T-helper 17 cell (primary cell): ENCODE data around the gene KCNQ1OT1. TPM values are rescaled to one million over a fixed set of nuclear protein-coding genes. Genes with fewer than 3 reads are reported as not detected.
A peak's percentile ranks its signal among the peaks of the same experiment; 100 is the strongest.

Experiments
- ATAC-seq: fragments of 150-1000 bp; cut with Tn5 transposase; 2 replicates; pipeline ENCODE4 v1.10.0; 2021; ENCODE audit warnings: mild to moderate bottlenecking, moderate library complexity
- DNase-seq, 3 donors: peaks; one replicate each; pipeline versions ENCODE4 v3.0.0 to v3.0.0-alpha.2; 2020 to 2021
- H3K9me3 ChIP-seq: one replicate; pipeline ENCODE4 v1.7.0; 2013; ENCODE audit warnings: low read length, mild to moderate bottlenecking; ENCODE audit not compliant: control insufficient read depth, poor library complexity, severe bottlenecking
- H3K27ac Mint-ChIP-seq: one replicate; pipeline ENCODE4 v1.8.0; 2022; ENCODE audit warnings: mild to moderate bottlenecking, moderate library complexity, mixed read lengths
- H3K27me3 Mint-ChIP-seq: one replicate; pipeline ENCODE4 v1.8.0; 2022; ENCODE audit warnings: mixed read lengths
- H3K36me3 Mint-ChIP-seq: one replicate; pipeline ENCODE4 v1.8.0; 2022; ENCODE audit warnings: low read depth, mixed read lengths
- H3K4me1 Mint-ChIP-seq: one replicate; pipeline ENCODE4 v1.8.0; 2022; ENCODE audit warnings: mild to moderate bottlenecking, mixed read lengths
- H3K4me3 Mint-ChIP-seq: one replicate; pipeline ENCODE4 v1.8.0; 2022; ENCODE audit warnings: mild to moderate bottlenecking, moderate library complexity, mixed read lengths
- total RNA-seq, 4 donors: library from RNA in 2 of 4; stranded (reverse) in 2 of 4; gene quantifications; one replicate each; pipeline ENCODE4 v1.2.3 and lab custom pipeline; 2022 to 2026

Gene KCNQ1OT1
- total RNA-seq (under 1 TPM; 0.20 to 0.23 TPM), total RNA-seq (lab: John Stamatoyannopoulos, UW) (24.1 to 52.4 reads per million in 2 donors)

DNA sequence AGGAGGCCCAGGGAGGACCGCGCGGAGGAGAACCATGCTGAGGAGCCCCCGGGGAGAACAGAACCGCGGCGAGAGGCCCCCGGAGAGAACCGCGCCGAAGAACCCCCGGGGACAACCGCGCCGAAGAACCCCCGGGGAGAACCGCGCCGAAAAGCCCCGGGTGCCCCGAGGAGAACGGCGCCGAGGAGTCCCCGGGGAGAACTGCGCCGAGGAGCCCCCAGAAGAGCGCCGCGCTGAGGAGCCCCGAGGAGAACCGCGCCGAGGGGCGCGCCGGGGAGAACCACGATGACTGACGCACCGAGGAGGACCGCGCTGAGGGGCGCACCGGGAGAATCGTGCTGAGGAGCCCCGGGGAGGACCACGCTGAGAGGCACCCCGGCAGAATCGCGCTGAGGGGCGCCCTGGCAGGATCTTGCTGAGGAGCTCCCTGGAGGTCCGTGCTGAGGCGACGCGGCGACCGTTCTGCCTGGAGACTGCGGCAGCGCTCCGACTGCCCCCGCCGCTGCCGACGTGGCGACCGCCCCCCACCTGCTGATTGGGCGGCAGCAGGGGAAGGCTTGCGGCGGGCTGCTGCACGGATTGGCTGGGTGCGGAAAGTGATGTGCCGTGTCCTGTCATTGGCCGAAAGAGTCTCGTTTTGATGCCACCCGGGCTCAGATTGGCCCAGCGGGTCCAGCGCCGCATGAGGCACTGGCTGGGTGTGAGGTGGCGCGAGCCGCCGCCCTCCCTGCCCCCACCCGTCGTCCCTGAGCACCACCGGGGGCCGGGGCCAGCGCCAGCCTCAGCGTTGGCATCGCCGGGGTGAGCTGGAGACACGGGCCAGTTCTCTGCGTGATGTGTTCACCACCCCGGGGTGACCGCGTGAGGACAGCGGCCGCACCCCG, at the start of gene KCNQ1OT1:
Gene KCNQ1OT1, minus strand, starts transcription at position 464 of the 884 bp plus-strand sequence.
- DNase-seq (peak; percentile 74 to 82 (median 75)), ATAC-seq (peak; percentile 97)
- H3K4me1 Mint-ChIP-seq, result peaks cover 10% of the 10 kb centered on the region

DNA sequence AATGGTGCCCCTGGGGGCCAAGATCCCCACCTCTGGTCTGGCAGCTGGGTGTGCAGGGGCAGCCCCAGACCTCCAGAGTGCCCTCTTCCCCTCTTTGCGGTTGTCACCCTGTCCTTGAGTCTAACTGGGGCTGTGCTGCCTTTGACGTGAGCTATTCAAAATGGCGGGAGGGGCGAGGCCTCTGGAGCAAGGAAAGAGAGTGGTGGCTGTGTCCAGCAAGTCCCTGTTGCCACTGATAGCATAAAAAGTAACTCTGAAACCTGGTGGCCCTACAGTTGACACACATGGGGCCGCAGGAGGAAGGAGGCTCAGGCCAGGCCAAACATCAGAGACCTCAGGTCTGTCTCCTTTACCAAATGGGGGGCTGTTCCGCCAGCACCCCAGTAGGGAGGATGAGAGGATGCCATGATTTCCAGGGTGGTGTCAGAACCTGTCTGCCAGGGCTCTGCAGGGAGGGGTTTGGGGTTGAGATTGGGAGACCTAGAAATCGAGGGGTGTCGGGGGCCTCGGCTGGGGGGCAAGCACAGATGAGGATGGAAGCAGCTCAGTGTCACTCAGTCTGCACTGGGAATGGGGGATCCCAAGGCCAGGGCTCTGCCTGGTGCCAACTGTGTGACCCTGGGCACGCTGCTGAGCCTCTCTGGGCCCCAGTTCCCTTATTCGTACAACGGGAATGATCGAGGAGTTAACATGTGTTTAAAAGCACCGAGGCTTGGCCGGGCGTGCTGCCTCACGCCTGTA, 49.2 kb upstream of the KCNQ1OT1 start:
- peak overlapping the region; percentile 54 for H3K27ac Mint-ChIP-seq
- ATAC-seq, result no peak
- no peak overlapping the region for H3K4me3 Mint-ChIP-seq
- DNase-seq, result no peak
- H3K27me3 Mint-ChIP-seq, result no peaks in the 10 kb centered on the region
- no peaks in the 10 kb centered on the region for H3K9me3 ChIP-seq
- H3K36me3 Mint-ChIP-seq, result no peaks in the 10 kb centered on the region
- peaks cover 9% of the 10 kb centered on the region for H3K4me1 Mint-ChIP-seq

More for the DNA sequence above, at the start of gene KCNQ1OT1:
- H3K27ac Mint-ChIP-seq, result no peak within 1 kb of the TSS
- H3K36me3 Mint-ChIP-seq, result peaks cover under 1% of the 10 kb centered on the region
- no peaks in the 10 kb centered on the region for H3K9me3 ChIP-seq
- H3K27me3 Mint-ChIP-seq, result peaks cover 7% of the 10 kb centered on the region
- peak within 1 kb of the TSS; percentile 84 for H3K4me3 Mint-ChIP-seq

DNA sequence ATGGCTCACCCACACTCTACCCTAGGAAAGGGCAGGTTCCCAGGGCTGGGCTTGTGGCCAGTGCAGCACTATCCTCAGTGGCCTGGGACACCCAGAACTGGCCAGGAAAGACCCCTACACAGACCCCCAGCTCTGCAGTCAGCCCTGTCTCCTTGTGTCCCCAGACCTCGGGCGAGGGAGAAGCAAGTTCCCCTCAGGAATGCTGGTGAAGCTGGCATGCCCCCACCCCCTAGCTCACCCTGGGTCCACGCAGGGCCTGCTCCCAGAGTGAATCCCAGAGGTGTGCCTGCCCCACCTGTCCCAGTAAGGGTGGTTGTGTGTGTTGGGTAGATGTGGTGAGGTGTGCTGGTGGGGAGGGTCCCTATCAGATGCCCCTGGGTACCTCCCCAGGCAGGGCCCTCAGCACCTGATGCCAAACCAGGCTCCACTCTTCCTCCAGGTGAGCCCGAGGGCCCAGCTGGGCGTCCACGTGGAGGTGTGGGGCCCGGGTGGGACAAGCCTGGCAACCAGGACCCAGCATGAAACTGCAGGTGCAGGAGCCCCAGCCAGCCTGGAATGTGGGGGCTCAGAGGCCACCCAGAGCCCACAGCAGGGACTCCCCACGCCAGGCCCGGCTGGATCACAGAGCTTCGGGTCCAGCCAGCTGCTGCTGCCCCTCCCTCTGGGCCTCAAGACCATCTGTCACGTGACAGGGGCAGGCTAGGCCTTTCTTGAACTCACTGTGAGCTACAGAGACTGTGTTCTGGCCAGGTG, 48.4 kb upstream of the KCNQ1OT1 start:
- Mint-ChIP-seq H3K27ac (peak overlapping the region; percentile 54), H3K36me3 (no peaks in the 10 kb centered on the region), H3K27me3 (no peaks in the 10 kb centered on the region), H3K4me3 (no peak overlapping the region), H3K4me1 (peaks cover 9% of the 10 kb centered on the region)
- no peaks in the 10 kb centered on the region for H3K9me3 ChIP-seq
- peak in 1 of 3 donors; percentile 8 for DNase-seq
- no peak for ATAC-seq

DNA sequence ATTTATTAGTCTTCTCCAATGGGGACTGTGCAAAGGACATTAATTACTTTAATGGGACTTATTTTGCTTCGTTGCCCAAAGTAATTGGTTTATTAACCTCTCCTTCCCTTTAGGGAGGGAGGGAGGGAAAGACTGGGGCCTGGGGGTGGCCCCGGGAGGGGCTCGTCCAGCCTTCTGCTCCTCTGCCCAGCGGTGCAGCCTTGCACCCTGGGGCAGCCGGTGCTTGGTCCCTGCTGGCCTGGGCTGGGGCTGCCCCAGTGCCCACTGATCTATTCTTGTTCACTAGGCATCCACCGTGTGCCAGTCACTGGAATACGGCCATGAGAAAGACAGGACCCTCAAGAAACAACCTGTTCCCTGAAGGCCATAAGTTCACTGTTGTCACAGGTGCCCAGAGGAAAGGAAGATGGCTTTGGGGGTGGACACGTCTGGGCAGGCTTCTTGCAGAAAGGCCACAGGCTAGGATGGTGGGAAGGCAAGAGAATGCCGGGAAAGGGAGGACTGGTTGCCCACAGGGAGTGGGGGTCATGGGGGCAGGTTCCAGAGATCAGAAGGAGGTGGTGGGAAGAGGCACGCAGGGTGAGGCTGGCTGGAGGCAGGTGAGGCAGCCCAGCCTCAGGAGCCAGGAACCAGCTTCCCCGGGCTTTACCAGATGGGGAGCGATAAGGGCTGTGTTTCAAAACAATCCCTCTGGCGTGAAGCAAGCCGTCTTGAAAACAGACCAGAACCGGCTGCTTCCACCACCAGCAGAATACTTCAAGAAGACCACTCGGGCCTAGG, 47.6 kb upstream of the KCNQ1OT1 start:
- H3K27ac Mint-ChIP-seq, result no peak overlapping the region
- no peak for ATAC-seq
- H3K36me3 Mint-ChIP-seq, result no peaks in the 10 kb centered on the region
- H3K4me3 Mint-ChIP-seq, result no peak overlapping the region
- DNase-seq, result no peak
- no peaks in the 10 kb centered on the region for H3K27me3 Mint-ChIP-seq
- no peaks in the 10 kb centered on the region for H3K9me3 ChIP-seq
- peaks cover 9% of the 10 kb centered on the region for H3K4me1 Mint-ChIP-seq

DNA sequence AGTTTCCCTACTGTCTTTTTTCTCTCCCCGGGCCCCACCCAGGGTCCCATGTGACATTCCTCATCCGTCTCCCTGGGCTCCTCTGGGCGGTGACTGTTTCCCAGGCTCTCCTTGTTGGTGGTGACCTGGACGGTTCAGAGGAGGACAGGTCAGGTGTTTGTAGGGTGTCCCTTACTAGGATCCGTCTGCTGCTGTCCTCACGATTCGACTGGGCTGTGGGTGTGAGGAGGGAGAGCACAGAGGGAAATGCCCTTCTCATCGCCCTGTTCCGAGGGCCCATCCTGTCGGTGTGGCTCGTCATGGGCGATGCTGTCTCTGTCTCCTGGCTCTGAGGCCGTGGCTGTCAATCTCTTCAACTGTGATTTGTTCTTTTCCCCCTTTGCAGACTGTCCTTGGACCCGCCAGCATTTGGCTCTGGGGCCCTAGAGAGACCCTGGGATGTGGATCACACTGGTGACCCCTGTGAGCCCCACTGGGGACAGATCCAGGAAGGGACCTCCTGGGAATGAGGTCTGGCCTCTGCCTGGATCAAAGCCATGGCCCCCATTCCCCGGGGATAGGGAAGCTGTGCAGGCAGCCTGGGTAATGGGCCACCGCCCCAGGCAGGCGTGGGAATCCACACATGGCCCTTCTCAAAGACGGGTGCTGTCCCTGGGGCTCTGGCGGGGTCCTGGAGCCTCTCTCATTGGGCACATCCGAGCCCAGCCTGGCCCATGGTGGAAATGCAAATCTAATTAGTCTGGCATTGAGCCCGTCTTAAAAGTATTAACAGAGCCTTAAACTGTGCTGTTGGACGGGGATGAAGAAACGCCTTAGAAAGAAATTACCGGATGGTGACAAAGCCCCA, 46.8 kb upstream of the KCNQ1OT1 start:
- Mint-ChIP-seq H3K4me1 (peaks cover 9% of the 10 kb centered on the region), H3K36me3 (no peaks in the 10 kb centered on the region), H3K27me3 (no peaks in the 10 kb centered on the region), H3K27ac (no peak overlapping the region), H3K4me3 (no peak overlapping the region)
- no peaks in the 10 kb centered on the region for H3K9me3 ChIP-seq
- no peak for DNase-seq
- no peak for ATAC-seq

- H3K9me3 ChIP-seq, result no peaks in the 10 kb centered on the region
- H3K27ac Mint-ChIP-seq, result no peak overlapping the region
- no peak overlapping the region for H3K4me3 Mint-ChIP-seq
- no peak for DNase-seq
- no peaks in the 10 kb centered on the region for H3K27me3 Mint-ChIP-seq
- no peaks in the 10 kb centered on the region for H3K36me3 Mint-ChIP-seq
- peaks cover 9% of the 10 kb centered on the region for H3K4me1 Mint-ChIP-seq
- ATAC-seq, result no peak
Observed at GRCh38 chr11:2745511-2745910, 45.7 kb upstream of the KCNQ1OT1 start.

DNA sequence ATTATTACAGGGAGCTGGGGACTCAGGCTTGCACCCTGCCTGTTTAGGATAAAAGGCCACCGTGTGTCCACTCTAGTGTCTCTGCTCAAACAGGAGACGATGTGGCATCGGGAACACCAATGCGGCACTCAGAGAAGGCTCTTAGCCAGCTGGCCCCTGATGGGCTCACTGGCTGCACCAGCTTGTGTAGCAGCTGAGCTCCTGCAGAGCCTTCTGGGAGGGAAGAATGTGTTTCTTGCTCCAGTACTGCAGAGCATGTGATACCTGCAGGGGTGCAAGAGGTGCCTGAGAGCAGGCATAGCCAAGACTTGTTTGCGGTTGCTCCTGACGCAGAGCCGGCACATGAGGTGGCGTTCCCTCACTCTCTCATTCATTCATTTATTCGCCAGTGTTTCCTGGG, 44.4 kb upstream of the KCNQ1OT1 start:
- Mint-ChIP-seq H3K36me3 (no peaks in the 10 kb centered on the region), H3K27ac (no peak overlapping the region), H3K4me1 (peaks cover 8% of the 10 kb centered on the region), H3K27me3 (no peaks in the 10 kb centered on the region), H3K4me3 (no peak overlapping the region)
- DNase-seq (no peak), ATAC-seq (no peak)
- H3K9me3 ChIP-seq, result no peaks in the 10 kb centered on the region

GRCh38 chr11:2743427-2744110, 43.8 kb upstream of the KCNQ1OT1 start:
- H3K9me3 ChIP-seq, result no peaks in the 10 kb centered on the region
- Mint-ChIP-seq H3K27ac (no peak overlapping the region), H3K4me1 (peaks cover 6% of the 10 kb centered on the region), H3K27me3 (no peaks in the 10 kb centered on the region), H3K4me3 (no peak overlapping the region), H3K36me3 (no peaks in the 10 kb centered on the region)
- ATAC-seq (no peak), DNase-seq (peak in 1 of 3 donors; percentile 7)

GRCh38 chr11:2742611-2743426, 43.0 kb upstream of the KCNQ1OT1 start:
- no peaks in the 10 kb centered on the region for H3K9me3 ChIP-seq
- Mint-ChIP-seq H3K36me3 (no peaks in the 10 kb centered on the region), H3K4me3 (no peak overlapping the region), H3K27me3 (no peaks in the 10 kb centered on the region), H3K4me1 (peaks cover 7% of the 10 kb centered on the region), H3K27ac (no peak overlapping the region)
- ATAC-seq, result no peak
- peak in 1 of 3 donors; percentile 4 for DNase-seq

- Mint-ChIP-seq H3K27me3 (no peaks in the 10 kb centered on the region), H3K4me1 (peaks cover 6% of the 10 kb centered on the region), H3K36me3 (no peaks in the 10 kb centered on the region), H3K4me3 (no peak overlapping the region), H3K27ac (no peak overlapping the region)
- H3K9me3 ChIP-seq, result no peaks in the 10 kb centered on the region
- DNase-seq (peak in 1 of 3 donors; percentile 7), ATAC-seq (no peak)
Observed at GRCh38 chr11:2742201-2742600, 42.4 kb upstream of the KCNQ1OT1 start.
